OCI-LY1 (cell line): ENCODE data around the gene SMYD3.

Experiments used
- H2AFZ ChIP-seq: fragments of 200-600 bp; sonication (generic), shearing (Covaris generic); 2 replicates; pipeline ENCODE4 v1.6.0; 2014; ENCODE audit warnings: antibody characterized with exemption, mild to moderate bottlenecking, low read length
- H3F3A ChIP-seq: fragments of 200-600 bp; sonication (generic), shearing (Covaris generic); 2 replicates; pipeline ENCODE4 v1.6.0; 2014; ENCODE audit warnings: mild to moderate bottlenecking, antibody characterized with exemption, low read length, moderate library complexity; ENCODE audit not compliant: insufficient read depth
- H3K27ac ChIP-seq: fragments of 200-600 bp; sonication (generic); 2 replicates; pipeline ENCODE4 v1.5.1; 2014; ENCODE audit warnings: low read length, mixed run types, mild to moderate bottlenecking, low read depth; ENCODE audit not compliant: poor library complexity, severe bottlenecking
- H3K27me3 ChIP-seq: fragments of 200-600 bp; sonication (generic); 2 replicates; pipeline ENCODE4 v1.6.0; 2014; ENCODE audit warnings: antibody characterized with exemption, mild to moderate bottlenecking, low read length, moderate library complexity; ENCODE audit not compliant: insufficient read depth
- H3K36me3 ChIP-seq: fragments of 200-600 bp; sonication (generic); 2 replicates; pipeline ENCODE4 v1.6.1; 2014; ENCODE audit warnings: mild to moderate bottlenecking, antibody characterized with exemption, low read length, moderate library complexity, mixed read lengths; ENCODE audit not compliant: insufficient read depth
- H3K4me1 ChIP-seq: fragments of 200-600 bp; sonication (generic); 2 replicates; pipeline ENCODE4 v1.5.1; 2014; ENCODE audit warnings: mild to moderate bottlenecking, low read length, moderate library complexity; ENCODE audit not compliant: insufficient read depth, severe bottlenecking
- H3K4me2 ChIP-seq: fragments of 200-600 bp; sonication (generic), shearing (Covaris generic); 2 replicates; pipeline ENCODE4 v1.6.1; 2014; ENCODE audit warnings: low read length
- H3K4me3 ChIP-seq: fragments of 200-600 bp; sonication (generic); 2 replicates; pipeline ENCODE4 v1.5.1; 2014; ENCODE audit warnings: low read length, low read depth, mild to moderate bottlenecking, mixed read lengths; ENCODE audit not compliant: poor library complexity, severe bottlenecking
- H3K79me2 ChIP-seq: fragments of 200-600 bp; shearing (Covaris generic); 2 replicates; pipeline ENCODE4 v1.6.1; 2016; ENCODE audit warnings: mixed run types, low read length, mixed read lengths; ENCODE audit not compliant: insufficient read depth
- H3K9ac ChIP-seq: fragments of 200-600 bp; sonication (generic), shearing (Covaris generic); 2 replicates; pipeline ENCODE4 v1.6.1; 2014; ENCODE audit warnings: mild to moderate bottlenecking, low read length, mixed read lengths
- H3K9me2 ChIP-seq: fragments of 200-600 bp; sonication (generic), shearing (Covaris generic); 2 replicates; pipeline ENCODE4 v1.6.1; 2014; ENCODE audit warnings: low read depth, mild to moderate bottlenecking, low read length, mixed read lengths
- H3K9me3 ChIP-seq: fragments of 200-600 bp; shearing (Covaris generic); 2 replicates; pipeline ENCODE4 v1.6.1; 2014; ENCODE audit warnings: low read length, mixed read lengths
- H4K20me1 ChIP-seq: fragments of 200-600 bp; sonication (generic), shearing (Covaris generic); 2 replicates; pipeline ENCODE4 v1.6.0; 2016; ENCODE audit warnings: mild to moderate bottlenecking, low read length; ENCODE audit not compliant: insufficient read depth
- EZH2 ChIP-seq: fragments of 200-600 bp; sonication (generic), shearing (Covaris generic); IDR thresholded peaks from 2 replicates; pipeline ENCODE4 v1.8.0; 2017; ENCODE audit warnings: borderline replicate concordance, mixed run types, mild to moderate bottlenecking, antibody characterized with exemption, low read length, moderate library complexity, mixed read lengths
- TF ChIP-seq, protein P1 (sequence below): fragments of 200-600 bp; sonication (generic), shearing (Covaris generic); IDR thresholded peaks from 2 replicates; pipeline ENCODE4 v1.5.1; 2017; ENCODE audit warnings: mild to moderate bottlenecking, antibody characterized with exemption, low read length, moderate library complexity, mixed read lengths

Gene SMYD3

DNA sequence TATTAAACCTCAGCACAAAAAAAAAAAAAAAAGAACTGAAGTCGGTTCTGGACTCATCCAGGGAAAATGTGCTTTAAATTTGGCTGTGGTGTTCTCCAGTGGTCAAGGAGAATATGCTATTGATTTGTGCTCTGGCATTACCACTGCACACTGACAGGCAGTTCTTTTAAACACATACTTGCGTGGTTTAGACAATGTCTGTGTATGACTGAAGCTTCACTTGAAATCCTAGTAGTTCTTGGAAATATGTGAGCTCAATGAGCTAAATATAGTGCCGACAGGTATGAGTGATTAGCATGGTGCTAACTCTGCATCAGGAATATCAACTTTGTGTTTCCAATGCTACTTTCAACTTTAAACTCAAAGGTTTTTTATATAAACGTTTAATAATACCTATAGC lies 415.6 kb downstream of the SMYD3 start:
- no peaks in the 10 kb centered on the region for H3K79me2 ChIP-seq
- H3K9me3 ChIP-seq, result no peaks in the 10 kb centered on the region
- H2AFZ ChIP-seq, result no peak overlapping the region

DNA sequence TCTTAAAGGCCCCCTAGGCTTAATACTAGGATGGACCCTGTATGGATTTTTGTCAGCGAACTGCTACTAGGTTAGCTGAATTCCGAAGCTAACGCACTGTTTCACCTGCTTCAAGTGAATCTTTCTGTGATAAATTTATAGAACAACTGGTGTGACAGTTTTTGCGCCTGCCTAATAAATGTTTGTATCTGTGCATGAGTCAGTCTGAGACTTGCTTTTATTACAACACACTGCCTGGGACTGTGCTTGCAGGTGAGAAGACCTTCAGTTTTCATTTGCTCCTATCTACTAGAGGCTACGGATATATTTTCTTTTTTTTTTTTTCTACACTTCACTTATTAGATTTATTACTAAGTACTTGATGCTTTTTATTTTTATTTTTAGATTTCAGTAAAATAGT lies 420.9 kb downstream of the SMYD3 start:
- Histone ChIP-seq H3K4me2 (no peak overlapping the region), H3K9ac (no peak overlapping the region), H3K4me1 (no peaks in the 10 kb centered on the region), H3K27me3 (no peaks in the 10 kb centered on the region), H3K9me3 (peaks cover 3% of the 10 kb centered on the region; the same call in 1 of the 2 replicates), H3K36me3 (no peaks in the 10 kb centered on the region), H3K79me2 (no peaks in the 10 kb centered on the region), H4K20me1 (no peaks in the 10 kb centered on the region), H3F3A (no peaks in the 10 kb centered on the region), H2AFZ (no peak overlapping the region), H3K27ac (no peak overlapping the region), H3K9me2 (no peaks in the 10 kb centered on the region), H3K4me3 (no peak overlapping the region)
- TF ChIP-seq, protein P1, sequence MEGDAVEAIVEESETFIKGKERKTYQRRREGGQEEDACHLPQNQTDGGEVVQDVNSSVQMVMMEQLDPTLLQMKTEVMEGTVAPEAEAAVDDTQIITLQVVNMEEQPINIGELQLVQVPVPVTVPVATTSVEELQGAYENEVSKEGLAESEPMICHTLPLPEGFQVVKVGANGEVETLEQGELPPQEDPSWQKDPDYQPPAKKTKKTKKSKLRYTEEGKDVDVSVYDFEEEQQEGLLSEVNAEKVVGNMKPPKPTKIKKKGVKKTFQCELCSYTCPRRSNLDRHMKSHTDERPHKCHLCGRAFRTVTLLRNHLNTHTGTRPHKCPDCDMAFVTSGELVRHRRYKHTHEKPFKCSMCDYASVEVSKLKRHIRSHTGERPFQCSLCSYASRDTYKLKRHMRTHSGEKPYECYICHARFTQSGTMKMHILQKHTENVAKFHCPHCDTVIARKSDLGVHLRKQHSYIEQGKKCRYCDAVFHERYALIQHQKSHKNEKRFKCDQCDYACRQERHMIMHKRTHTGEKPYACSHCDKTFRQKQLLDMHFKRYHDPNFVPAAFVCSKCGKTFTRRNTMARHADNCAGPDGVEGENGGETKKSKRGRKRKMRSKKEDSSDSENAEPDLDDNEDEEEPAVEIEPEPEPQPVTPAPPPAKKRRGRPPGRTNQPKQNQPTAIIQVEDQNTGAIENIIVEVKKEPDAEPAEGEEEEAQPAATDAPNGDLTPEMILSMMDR, result no peak
- no peak for TF ChIP-seq EZH2

More for the DNA sequence above, 415.6 kb downstream of the SMYD3 start:
- Histone ChIP-seq H4K20me1 (no peaks in the 10 kb centered on the region), H3F3A (no peaks in the 10 kb centered on the region), H3K9ac (no peak overlapping the region), H3K4me2 (no peak overlapping the region), H3K4me3 (no peak overlapping the region), H3K4me1 (no peaks in the 10 kb centered on the region), H3K27me3 (no peaks in the 10 kb centered on the region), H3K27ac (no peak overlapping the region), H3K9me2 (no peaks in the 10 kb centered on the region), H3K36me3 (no peaks in the 10 kb centered on the region)
- TF ChIP-seq, protein P1, result no peak
- no peak for TF ChIP-seq EZH2

DNA sequence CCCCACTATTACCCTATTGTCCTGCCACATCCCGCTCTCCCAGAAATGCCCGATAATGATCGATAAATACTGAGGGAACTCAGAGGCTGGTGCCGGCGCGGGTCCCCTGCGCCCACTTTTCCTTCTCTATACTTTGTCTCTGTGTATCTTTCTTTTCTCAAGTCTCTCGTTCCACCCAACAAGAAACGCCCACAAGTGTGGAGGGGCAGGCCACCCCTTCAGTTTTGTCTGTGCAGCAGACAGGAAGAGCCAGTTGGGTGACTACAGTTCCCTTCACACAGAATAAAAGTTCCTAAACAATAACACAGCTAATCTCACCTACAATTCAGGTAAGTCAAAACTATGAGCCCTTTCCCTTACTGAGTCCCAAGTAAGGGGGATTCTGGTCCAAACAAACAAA lies 423.7 kb downstream of the SMYD3 start:
- H3K4me1 ChIP-seq, result no peaks in the 10 kb centered on the region
- H3K27ac ChIP-seq, result no peak overlapping the region
- no peaks in the 10 kb centered on the region for H3K79me2 ChIP-seq
- H3K9me2 ChIP-seq, result no peaks in the 10 kb centered on the region
- no peaks in the 10 kb centered on the region for H3K36me3 ChIP-seq
- no peak overlapping the region for H2AFZ ChIP-seq
- no peaks in the 10 kb centered on the region for H3F3A ChIP-seq
- peaks cover 3% of the 10 kb centered on the region; the same call in 1 of the 2 replicates for H3K9me3 ChIP-seq
- no peaks in the 10 kb centered on the region for H4K20me1 ChIP-seq
- no peak overlapping the region for H3K4me3 ChIP-seq
- H3K27me3 ChIP-seq, result no peaks in the 10 kb centered on the region
- no peak overlapping the region for H3K4me2 ChIP-seq
- H3K9ac ChIP-seq, result no peak overlapping the region
- TF ChIP-seq, protein P1, result no peak
- no peak for TF ChIP-seq EZH2
